Erythroblast (primary cell): ENCODE results near the gene SMCR8.

Source experiments
- GATA1 ChIP-seq: IDR thresholded peaks from 2 replicates; pipeline ENCODE4 v1.6.1; 2011; ENCODE audit warnings: low read depth, mild to moderate bottlenecking, control low read depth, low read length, moderate library complexity
- POLR2A ChIP-seq: IDR thresholded peaks from 2 replicates; pipeline ENCODE4 v1.6.1; 2011; ENCODE audit warnings: mild to moderate bottlenecking, low read length

- TF ChIP-seq GATA1 = no peak
- TF ChIP-seq POLR2A = no peak
Measured at GRCh38 chr17:18267927-18268711, 47.0 kb upstream of the SMCR8 start.
